Choroid plexus epithelial cell (primary cell): ENCODE data around the gene STRIP1.

Source experiments
- DNase-seq: peaks from one replicate; pipeline ENCODE4 v3.0.0-alpha.2; 2010; ENCODE audit warnings: low read depth
- H3K4me3 ChIP-seq: 2 replicates; pipeline ENCODE4 v1.5.1; 2011; ENCODE audit warnings: low read depth, mild to moderate bottlenecking, control low read depth, low read length, moderate library complexity
- TF ChIP-seq, protein P1 (sequence below): conservative IDR thresholded peaks from 2 replicates; pipeline ENCODE4 v1.5.1; 2011; ENCODE audit warnings: low read depth, mild to moderate bottlenecking, control low read depth, inconsistent platforms, low read length, moderate library complexity

The STRIP1 gene

GRCh38 chr1:110088739-110089316 lies 54.4 kb downstream of the STRIP1 start:
- DNase-seq = no peak
- no peak overlapping the region for H3K4me3 ChIP-seq
- TF ChIP-seq, protein P1, sequence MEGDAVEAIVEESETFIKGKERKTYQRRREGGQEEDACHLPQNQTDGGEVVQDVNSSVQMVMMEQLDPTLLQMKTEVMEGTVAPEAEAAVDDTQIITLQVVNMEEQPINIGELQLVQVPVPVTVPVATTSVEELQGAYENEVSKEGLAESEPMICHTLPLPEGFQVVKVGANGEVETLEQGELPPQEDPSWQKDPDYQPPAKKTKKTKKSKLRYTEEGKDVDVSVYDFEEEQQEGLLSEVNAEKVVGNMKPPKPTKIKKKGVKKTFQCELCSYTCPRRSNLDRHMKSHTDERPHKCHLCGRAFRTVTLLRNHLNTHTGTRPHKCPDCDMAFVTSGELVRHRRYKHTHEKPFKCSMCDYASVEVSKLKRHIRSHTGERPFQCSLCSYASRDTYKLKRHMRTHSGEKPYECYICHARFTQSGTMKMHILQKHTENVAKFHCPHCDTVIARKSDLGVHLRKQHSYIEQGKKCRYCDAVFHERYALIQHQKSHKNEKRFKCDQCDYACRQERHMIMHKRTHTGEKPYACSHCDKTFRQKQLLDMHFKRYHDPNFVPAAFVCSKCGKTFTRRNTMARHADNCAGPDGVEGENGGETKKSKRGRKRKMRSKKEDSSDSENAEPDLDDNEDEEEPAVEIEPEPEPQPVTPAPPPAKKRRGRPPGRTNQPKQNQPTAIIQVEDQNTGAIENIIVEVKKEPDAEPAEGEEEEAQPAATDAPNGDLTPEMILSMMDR = no peak

DNA sequence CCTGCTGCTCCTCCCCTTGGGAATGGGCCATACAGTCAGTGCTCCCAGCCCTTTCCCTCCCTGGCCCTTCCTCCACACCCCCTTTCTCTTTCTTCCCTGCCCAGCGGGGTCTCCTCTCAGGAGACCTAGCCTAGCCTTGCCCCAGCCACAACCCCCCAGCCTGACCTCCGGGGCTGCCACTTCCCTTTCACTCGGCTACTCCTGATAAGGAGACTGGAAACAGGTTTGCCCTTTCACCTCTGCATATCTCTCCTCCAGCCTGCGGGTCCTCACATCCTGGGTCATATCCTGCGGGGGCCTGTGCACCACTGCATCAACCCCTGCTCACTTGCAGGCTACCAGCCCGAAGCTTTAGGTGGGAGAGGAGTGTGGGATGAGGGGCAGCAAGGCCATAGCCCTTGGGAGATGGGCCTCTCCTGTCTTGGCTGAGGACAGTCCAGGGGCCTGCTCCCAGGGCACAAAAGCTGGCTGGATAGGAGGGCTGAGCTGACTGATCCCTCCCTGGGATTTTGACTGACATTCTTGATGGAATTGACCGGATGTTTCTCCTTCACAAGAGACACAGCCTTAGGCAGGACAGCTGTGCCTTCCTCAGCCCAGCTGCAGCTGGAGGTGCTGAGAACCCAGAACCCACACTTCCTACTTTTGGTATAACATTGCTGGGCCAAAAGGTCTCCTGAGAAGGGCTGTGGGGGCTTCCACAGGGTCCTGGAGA lies 55.3 kb downstream of the STRIP1 start:
- TF ChIP-seq, protein P1 = no peak
- DNase-seq = no peak

DNA sequence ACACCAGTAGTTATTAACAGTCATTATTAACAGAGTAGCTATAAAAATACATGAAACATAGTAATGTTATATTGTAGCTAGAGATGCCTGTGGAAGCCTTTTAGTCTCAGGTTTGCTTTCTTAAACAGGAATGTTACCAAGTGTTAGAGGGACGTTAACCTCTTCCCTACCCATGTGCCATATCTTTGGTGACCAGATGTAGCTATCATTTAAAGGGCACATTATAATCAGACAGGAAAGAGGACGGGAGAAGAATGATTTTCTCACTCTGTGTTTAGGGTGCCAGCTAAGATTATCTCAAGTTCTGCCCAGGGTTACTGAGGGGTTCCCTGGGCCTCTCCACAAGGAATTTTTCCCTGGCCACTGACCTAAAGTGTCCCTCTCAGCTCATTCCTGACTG lies 57.0 kb downstream of the STRIP1 start:
- H3K4me3 ChIP-seq = no peak overlapping the region
- TF ChIP-seq, protein P1 = no peak
- no peak for DNase-seq

More for the DNA sequence above, 55.3 kb downstream of the STRIP1 start:
- no peak overlapping the region for H3K4me3 ChIP-seq

GRCh38 chr1:110091791-110092190 lies 57.4 kb downstream of the STRIP1 start:
- no peak for DNase-seq
- H3K4me3 ChIP-seq = no peak overlapping the region
- TF ChIP-seq, protein P1 = no peak

GRCh38 chr1:110092991-110093390 lies 58.6 kb downstream of the STRIP1 start:
- no peak overlapping the region for H3K4me3 ChIP-seq
- no peak for DNase-seq
- TF ChIP-seq, protein P1 = no peak

DNA sequence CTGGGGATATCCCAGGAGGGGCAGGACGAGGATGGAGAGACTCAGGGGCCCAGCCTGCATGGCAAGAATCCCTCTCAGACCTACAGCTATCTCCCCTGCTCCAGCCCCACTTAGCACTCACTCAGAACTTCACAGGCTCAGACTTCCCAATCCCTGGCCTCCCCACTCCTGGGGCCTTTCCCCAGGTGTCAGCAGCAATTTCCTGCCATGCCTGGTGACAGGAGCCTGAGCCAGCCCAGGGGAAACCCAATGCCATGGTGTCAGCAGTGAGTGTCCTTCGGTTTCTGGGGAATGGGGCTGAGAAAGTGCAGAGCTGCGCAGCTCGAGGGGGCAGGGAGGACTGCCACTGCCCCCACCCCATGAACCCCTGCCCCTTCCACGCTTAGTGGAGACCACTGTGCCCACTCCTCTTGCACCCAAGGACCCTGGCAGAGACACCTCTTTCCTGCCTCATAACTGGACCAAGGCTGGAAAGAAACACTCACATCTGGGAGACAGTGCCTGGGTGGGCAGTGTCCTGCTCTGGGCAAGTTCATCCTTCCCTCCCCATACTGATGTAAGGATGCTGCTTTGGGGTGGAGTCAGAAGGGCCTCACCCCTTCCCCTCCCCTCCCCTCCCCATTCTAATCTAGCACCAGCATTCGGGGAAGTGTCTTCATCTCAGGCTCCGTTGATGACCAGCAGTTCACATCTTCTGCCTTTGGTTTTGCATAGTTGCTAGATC lies 60.7 kb downstream of the STRIP1 start:
- H3K4me3 ChIP-seq = no peak overlapping the region
- TF ChIP-seq, protein P1 = no peak
- no peak for DNase-seq
